Astrocyte (in vitro differentiated cells and primary cell): ENCODE data around the gene PPP2R5C. TPM values are rescaled to one million over a fixed set of nuclear protein-coding genes. Genes with fewer than 3 reads are reported as not detected.

Experiments
- DNase-seq: peaks from one replicate; pipeline ENCODE4 v3.0.0-alpha.2; 2010; ENCODE audit warnings: low read depth
- FAIRE-seq: peaks from 2 replicates; lab custom pipeline; 2011; peaks lifted over from hg19 to GRCh38; lab: Jason Lieb, UNC
- H2AFZ ChIP-seq: 2 replicates; pipeline ENCODE4 v1.6.0; 2012; ENCODE audit warnings: low read depth, low read length, inconsistent platforms
- H3K27ac ChIP-seq: 2 replicates; pipeline ENCODE4 v1.5.1; 2011; ENCODE audit warnings: low read depth, low read length, inconsistent platforms
- H3K27me3 ChIP-seq: 2 replicates; pipeline ENCODE4 v1.6.0; 2011; ENCODE audit warnings: low read length, inconsistent platforms; ENCODE audit not compliant: insufficient read depth
- H3K36me3 ChIP-seq: 2 replicates; pipeline ENCODE4 v1.5.1; 2011; ENCODE audit warnings: low read length, inconsistent platforms; ENCODE audit not compliant: insufficient read depth
- H3K4me1 ChIP-seq: 2 replicates; pipeline ENCODE4 v1.5.1; 2011; ENCODE audit warnings: low read length, inconsistent platforms; ENCODE audit not compliant: insufficient read depth
- H3K4me2 ChIP-seq: 2 replicates; pipeline ENCODE4 v1.6.0; 2012; ENCODE audit warnings: low read length, inconsistent platforms
- H3K4me3 ChIP-seq: 2 replicates; pipeline ENCODE4 v1.5.1; 2011; ENCODE audit warnings: low read depth, mild to moderate bottlenecking, low read length, inconsistent platforms; ENCODE audit not compliant: insufficient read depth
- H3K79me2 ChIP-seq: 2 replicates; pipeline ENCODE4 v1.6.0; 2012; ENCODE audit warnings: mild to moderate bottlenecking, low read length, inconsistent platforms; ENCODE audit not compliant: insufficient read depth
- H3K9ac ChIP-seq: 2 replicates; pipeline ENCODE4 v1.6.0; 2012; ENCODE audit warnings: mild to moderate bottlenecking, low read length, inconsistent platforms
- H3K9me3 ChIP-seq: 2 replicates; pipeline ENCODE4 v1.5.1; 2012; ENCODE audit warnings: low read depth, mild to moderate bottlenecking, low read length, inconsistent platforms; ENCODE audit not compliant: insufficient read depth
- H4K20me1 ChIP-seq: 2 replicates; pipeline ENCODE4 v1.6.0; 2012; ENCODE audit warnings: low read length, inconsistent platforms; ENCODE audit not compliant: insufficient read depth
- H3K27ac Mint-ChIP-seq: one replicate; pipeline ENCODE4 v1.8.0; 2021; ENCODE audit warnings: mild to moderate bottlenecking, mixed read lengths; ENCODE audit not compliant: unreplicated experiment
- H3K27me3 Mint-ChIP-seq: one replicate; pipeline ENCODE4 v1.8.0; 2021; ENCODE audit warnings: low read depth, mixed read lengths; ENCODE audit not compliant: unreplicated experiment
- H3K36me3 Mint-ChIP-seq: one replicate; pipeline ENCODE4 v1.8.0; 2021; ENCODE audit warnings: low read depth, mixed read lengths; ENCODE audit not compliant: unreplicated experiment
- H3K4me1 Mint-ChIP-seq: one replicate; pipeline ENCODE4 v1.8.0; 2021; ENCODE audit warnings: low read depth, mixed read lengths; ENCODE audit not compliant: unreplicated experiment
- H3K4me3 Mint-ChIP-seq: one replicate; pipeline ENCODE4 v1.8.0; 2021; ENCODE audit warnings: mild to moderate bottlenecking, moderate library complexity, mixed read lengths; ENCODE audit not compliant: unreplicated experiment
- H3K9me3 Mint-ChIP-seq: one replicate; pipeline ENCODE4 v1.8.0; 2021; ENCODE audit warnings: mild to moderate bottlenecking, mixed read lengths; ENCODE audit not compliant: unreplicated experiment
- CTCF ChIP-seq: IDR thresholded peaks from 2 replicates; pipeline ENCODE4 v1.5.1; 2011; ENCODE audit warnings: low read depth, mild to moderate bottlenecking, inconsistent platforms, low read length, moderate library complexity; ENCODE audit not compliant: insufficient read depth
- EZH2 ChIP-seq: IDR thresholded peaks from 2 replicates; pipeline ENCODE4 v1.6.1; 2012; ENCODE audit warnings: mild to moderate bottlenecking, low read length, inconsistent platforms; ENCODE audit not compliant: insufficient read depth
- total RNA-seq: library from RNA; stranded (reverse); gene quantifications from 2 replicates; pipeline ENCODE4 v1.2.1, GENCODE V29; 2021

PPP2R5C gene
- total RNA-seq, 1 donor from 2014 or later: 102 TPM

- Histone ChIP-seq H3K4me3 (no peak overlapping the region), H3K9me3 (no peaks in the 10 kb centered on the region), H3K4me1 (peaks cover 11% of the 10 kb centered on the region), H4K20me1 (peaks cover 69% of the 10 kb centered on the region), H3K9ac (no peak overlapping the region), H3K27ac (no peak overlapping the region), H3K36me3 (no peaks in the 10 kb centered on the region), H2AFZ (no peak overlapping the region), H3K27me3 (no peaks in the 10 kb centered on the region), H3K79me2 (peaks cover 72% of the 10 kb centered on the region), H3K4me2 (no peak overlapping the region)
- no peaks in the 10 kb centered on the region for H3K27me3 Mint-ChIP-seq
- TF ChIP-seq CTCF: no peak
- no peak for TF ChIP-seq EZH2
- H3K9me3 Mint-ChIP-seq: no peaks in the 10 kb centered on the region
- no peak for FAIRE-seq
- H3K4me1 Mint-ChIP-seq: peaks cover 31% of the 10 kb centered on the region
- H3K27ac Mint-ChIP-seq: peak overlapping the region; percentile 59
- no peak for DNase-seq
- peak overlapping the region; percentile 58 for H3K4me3 Mint-ChIP-seq
- peaks cover 11% of the 10 kb centered on the region for H3K36me3 Mint-ChIP-seq
These were observed 116.8 kb downstream of the PPP2R5C start for GRCh38 chr14:101878211-101878821.

GRCh38 chr14:101878822-101879528 lies 117.5 kb downstream of the PPP2R5C start:
- no peak overlapping the region for H3K4me3 ChIP-seq
- no peaks in the 10 kb centered on the region for H3K9me3 ChIP-seq
- DNase-seq (peak; percentile 15), FAIRE-seq (no peak)
- no peak overlapping the region for H3K9ac ChIP-seq
- peaks cover 66% of the 10 kb centered on the region for H3K79me2 ChIP-seq
- Mint-ChIP-seq H3K27ac (peak overlapping the region; percentile 59), H3K4me1 (peaks cover 31% of the 10 kb centered on the region), H3K9me3 (no peaks in the 10 kb centered on the region), H3K36me3 (peaks cover 15% of the 10 kb centered on the region), H3K4me3 (peak overlapping the region; percentile 74), H3K27me3 (no peaks in the 10 kb centered on the region)
- no peak overlapping the region for H3K27ac ChIP-seq
- no peaks in the 10 kb centered on the region for H3K27me3 ChIP-seq
- no peak overlapping the region for H3K4me2 ChIP-seq
- H2AFZ ChIP-seq: no peak overlapping the region
- peaks cover 62% of the 10 kb centered on the region for H4K20me1 ChIP-seq
- TF ChIP-seq EZH2: no peak
- TF ChIP-seq CTCF: no peak
- H3K36me3 ChIP-seq: peaks cover 4% of the 10 kb centered on the region
- H3K4me1 ChIP-seq: peaks cover 11% of the 10 kb centered on the region
